Kidney (tissue), 14 donors: Measurements from ENCODE around the gene OR11A1. TPM values are rescaled to one million over a fixed set of nuclear protein-coding genes. Genes with fewer than 3 reads are reported as not detected.

ENCODE experiments used
- DNase-seq, 5 donors: peaks; one replicate each; pipeline ENCODE4 v3.0.0-alpha.2; 2013 to 2020
- FAIRE-seq: peaks from 2 replicates; lab custom pipeline; 2012; peaks lifted over from hg19 to GRCh38; lab: Jason Lieb, UNC
- H3K27ac ChIP-seq, 2 donors: one replicate each; pipeline ENCODE4 v1.7.0; 2013; ENCODE audit warnings: low read depth in 2 of 2, low read length in 2 of 2, inconsistent platforms in 1 of 2
- H3K27me3 ChIP-seq: one replicate; pipeline ENCODE4 v1.7.1; 2013; ENCODE audit warnings: low read length, inconsistent platforms; ENCODE audit not compliant: control insufficient read depth, insufficient read depth
- H3K36me3 ChIP-seq, 3 donors: one replicate each; pipeline versions ENCODE4 v1.7.0 to v1.7.1; 2013; ENCODE audit warnings: low read length in 3 of 3, control low read depth in 1 of 3, inconsistent platforms in 1 of 3; ENCODE audit not compliant: insufficient read depth in 3 of 3, control insufficient read depth in 2 of 3
- H3K4me1 ChIP-seq, 3 donors: one replicate each; pipeline versions ENCODE4 v1.7.0 to v1.7.1; 2013; ENCODE audit warnings: low read length in 3 of 3, inconsistent platforms in 1 of 3, low read depth in 1 of 3; ENCODE audit not compliant: control insufficient read depth in 2 of 3, insufficient read depth in 2 of 3
- H3K4me3 ChIP-seq, 3 donors: one replicate each; pipeline versions ENCODE4 v1.7.0 to v1.8.1; 2013; ENCODE audit warnings: low read length in 3 of 3, control low read depth in 1 of 3, inconsistent platforms in 1 of 3
- H3K9ac ChIP-seq, 3 donors: one replicate each; pipeline versions ENCODE4 v1.7.0 to v1.7.1; 2013; ENCODE audit warnings: low read length in 3 of 3, control low read depth in 1 of 3, inconsistent platforms in 1 of 3
- H3K9me3 ChIP-seq, 3 donors: one replicate each; pipeline versions ENCODE4 v1.7.0 to v1.7.1; 2013; ENCODE audit warnings: low read length in 3 of 3, control low read depth in 1 of 3, inconsistent platforms in 1 of 3; ENCODE audit not compliant: control insufficient read depth in 2 of 3, insufficient read depth in 1 of 3
- CTCF ChIP-seq: IDR thresholded peaks from 3 replicates; pipeline ENCODE4 v1.5.1; 2012; ENCODE audit warnings: mild to moderate bottlenecking, moderate library complexity, borderline replicate concordance; ENCODE audit not compliant: insufficient read depth; ENCODE audit errors: extremely low read depth
- intact Hi-C: fragments of 100-400 bp; cut with DNase I; formaldehyde crosslinking; loops from one replicate; pipeline ENCODE4 v1.11.1; 2022
- polyA plus RNA-seq: library from polyadenylated mRNA; stranded (reverse); fragments of 350-450 nt; fragmentation: Illumina TruSeq; extraction: RNeasy Lipid Tissue Mini Kit (QIAGEN cat#74804); gene quantifications from one replicate; pipeline ENCODE4 v1.2.3, GENCODE V29; 2014; ENCODE audit warnings: low read depth, low replicate concordance; ENCODE audit not compliant: insufficient read depth
- total RNA-seq: library from RNA; stranded (reverse); fragmentation: NEBNext Ultra II Directional; extraction: Animal tissue kit (Norgen Biotek cat#: 25700); gene quantifications from one replicate; pipeline ENCODE4 v1.2.1, GENCODE V29; 2021
- donor health status: control.
- donor health status: control.
- donor health status: control.
- donor health status: control.
- donor health status: control.
- donor health status: DM: yes; HTN: yes; CAD: no.
- donor health status: Normal renal cell carcinoma (clear cell type).

The OR11A1 gene
- total and polyA plus RNA-seq, 2 donors from 2014 or later, result not detected

- no peak for TF ChIP-seq CTCF
- intact Hi-C loops, result no loop called here
- Histone ChIP-seq H3K4me3 (no peak overlapping the region), H3K4me1 (no peaks in the 10 kb centered on the region), H3K27me3 (no peaks in the 10 kb centered on the region), H3K9me3 (peaks cover 0 to 5% (median 0%) of the 10 kb centered on the region in 3 donors), H3K9ac (no peak overlapping the region), H3K27ac (no peak overlapping the region), H3K36me3 (no peaks in the 10 kb centered on the region)
- DNase-seq (no peak), FAIRE-seq (no peak)
Observed at GRCh38 chr6:29425075-29425474, 31.8 kb downstream of the OR11A1 start.

GRCh38 chr6:29424575-29424974, 32.3 kb downstream of the OR11A1 start:
- Histone ChIP-seq H3K27me3 (no peaks in the 10 kb centered on the region), H3K27ac (no peak overlapping the region), H3K36me3 (no peaks in the 10 kb centered on the region), H3K4me1 (no peaks in the 10 kb centered on the region), H3K9me3 (peaks cover 0 to 5% (median 0%) of the 10 kb centered on the region in 3 donors), H3K9ac (no peak overlapping the region), H3K4me3 (no peak overlapping the region)
- no peak for FAIRE-seq
- intact Hi-C loops, result no loop called here
- TF ChIP-seq CTCF, result no peak
- no peak for DNase-seq

GRCh38 chr6:29424168-29424567, 32.7 kb downstream of the OR11A1 start:
- no peaks in the 10 kb centered on the region for H3K27me3 ChIP-seq

More at GRCh38 chr6:29424168-29424567, 32.7 kb downstream of the OR11A1 start:
- Histone ChIP-seq H3K9me3 (peaks cover 0 to 5% (median 0%) of the 10 kb centered on the region in 3 donors), H3K4me1 (no peaks in the 10 kb centered on the region), H3K36me3 (no peaks in the 10 kb centered on the region), H3K4me3 (no peak overlapping the region), H3K9ac (no peak overlapping the region), H3K27ac (no peak overlapping the region)
- FAIRE-seq (no peak), DNase-seq (no peak)
- intact Hi-C loops, result no loop called here
- TF ChIP-seq CTCF, result no peak
